Liver (tissue), 9 donors: ENCODE results near the gene C3orf70. TPM values are rescaled to one million over a fixed set of nuclear protein-coding genes. Genes with fewer than 3 reads are reported as not detected.

Experiments used
- DNase-seq: peaks from one replicate; pipeline ENCODE4 v3.0.0-alpha.2; 2017; ENCODE audit warnings: low spot score
- H3K27ac ChIP-seq, 2 donors: one replicate each; pipeline ENCODE4 v1.7.0; 2013; ENCODE audit warnings: inconsistent platforms in 2 of 2, low read length in 2 of 2, control low read depth in 1 of 2, low read depth in 1 of 2, mild to moderate bottlenecking in 1 of 2
- H3K27me3 ChIP-seq, 4 donors: one replicate each; pipeline versions ENCODE4 v1.6.1 to v1.7.0; 2013; ENCODE audit warnings: low read length in 3 of 4, inconsistent platforms in 1 of 4, mild to moderate bottlenecking in 1 of 4, moderate library complexity in 1 of 4; ENCODE audit not compliant: control insufficient read depth in 4 of 4, insufficient read depth in 4 of 4
- H3K36me3 ChIP-seq, 4 donors: one replicate each; pipeline versions ENCODE4 v1.6.1 to v1.7.0; 2013; ENCODE audit warnings: low read length in 3 of 4, mild to moderate bottlenecking in 3 of 4, low read depth in 1 of 4, moderate library complexity in 1 of 4; ENCODE audit not compliant: control insufficient read depth in 4 of 4, insufficient read depth in 3 of 4
- H3K4me1 ChIP-seq, 4 donors: one replicate each; pipeline versions ENCODE4 v1.6.1 to v1.7.0; 2013; ENCODE audit warnings: low read length in 3 of 4, mild to moderate bottlenecking in 3 of 4, moderate library complexity in 1 of 4; ENCODE audit not compliant: control insufficient read depth in 4 of 4, insufficient read depth in 4 of 4
- H3K4me3 ChIP-seq, 3 donors: one replicate each; pipeline versions ENCODE4 v1.6.1 to v1.7.0; 2013; ENCODE audit warnings: low read length in 3 of 3, control low read depth in 1 of 3, low read depth in 1 of 3, mild to moderate bottlenecking in 1 of 3
- H3K9ac ChIP-seq, 2 donors: one replicate each; pipeline ENCODE4 v1.7.0; 2013; ENCODE audit warnings: low read length in 2 of 2, mild to moderate bottlenecking in 2 of 2, moderate library complexity in 2 of 2, control low read depth in 1 of 2, low read depth in 1 of 2
- H3K9me3 ChIP-seq, 4 donors: one replicate each; pipeline versions ENCODE4 v1.6.1 to v1.7.0; 2013; ENCODE audit warnings: low read length in 3 of 4; ENCODE audit not compliant: control insufficient read depth in 4 of 4
- ATF3 ChIP-seq: IDR thresholded peaks from 2 replicates; pipeline ENCODE4 v1.6.1; 2016; ENCODE audit warnings: antibody characterized with exemption
- FOXA1 ChIP-seq: IDR thresholded peaks from 2 replicates; pipeline ENCODE4 v1.6.1; 2016; ENCODE audit warnings: antibody characterized with exemption
- FOXA2 ChIP-seq: IDR thresholded peaks from 2 replicates; pipeline ENCODE4 v1.6.1; 2016; ENCODE audit warnings: antibody characterized with exemption
- GABPA ChIP-seq, 2 donors: IDR thresholded peaks in 1 of 2; conservative IDR thresholded peaks in 1 of 2; 2 replicates each; pipeline ENCODE4 v1.6.1; 2016; ENCODE audit warnings: antibody characterized with exemption in 2 of 2, mild to moderate bottlenecking in 1 of 2, moderate library complexity in 1 of 2
- HNF4A ChIP-seq, 2 donors: conservative IDR thresholded peaks; 2 replicates each; pipeline ENCODE4 v1.6.1; 2016; ENCODE audit warnings: antibody characterized with exemption in 2 of 2, mild to moderate bottlenecking in 2 of 2
- HNF4G ChIP-seq: IDR thresholded peaks from 2 replicates; pipeline ENCODE4 v1.6.1; 2016; ENCODE audit warnings: antibody characterized with exemption
- JUND ChIP-seq, 2 donors: IDR thresholded peaks; 2 replicates each; pipeline ENCODE4 v1.6.1; 2016; ENCODE audit warnings: antibody characterized with exemption in 2 of 2
- NR2F2 ChIP-seq: IDR thresholded peaks from 2 replicates; pipeline ENCODE4 v1.6.1; 2016; ENCODE audit warnings: antibody characterized with exemption
- RAD21 ChIP-seq, 2 donors: IDR thresholded peaks; 2 replicates each; pipeline ENCODE4 v1.6.1; 2016; ENCODE audit warnings: antibody characterized with exemption in 2 of 2, mild to moderate bottlenecking in 2 of 2
- RXRA ChIP-seq, 2 donors: IDR thresholded peaks; 2 replicates each; pipeline ENCODE4 v1.6.1; 2017 to 2018; ENCODE audit warnings: antibody characterized with exemption in 2 of 2, mild to moderate bottlenecking in 1 of 2
- SP1 ChIP-seq: IDR thresholded peaks from 2 replicates; pipeline ENCODE4 v1.6.1; 2018; ENCODE audit warnings: antibody characterized with exemption, mild to moderate bottlenecking
- TAF1 ChIP-seq: conservative IDR thresholded peaks from 2 replicates; pipeline ENCODE4 v1.6.1; 2016; ENCODE audit warnings: antibody characterized with exemption, mild to moderate bottlenecking
- YY1 ChIP-seq: IDR thresholded peaks from 2 replicates; pipeline ENCODE4 v1.6.1; 2016; ENCODE audit warnings: antibody characterized with exemption, mild to moderate bottlenecking
- WGBS: extraction: QIAGEN DNeasy Blood & Tissue Kit; methylation state at CpG from one replicate; pipeline ENCODE4 v1.1.7; 2013; 5-methylcytosine and 5-hydroxymethylcytosine counted together
- polyA plus RNA-seq, 2 donors: library from polyadenylated mRNA; stranded (reverse) in 1 of 2; unstranded in 1 of 2; fragments of 200-250 nt in 1 of 2; fragments of >200 nt in 1 of 2; fragmentation: Nextera tagmentation in 1 of 2; extraction: Ambion mirVana in 1 of 2; gene quantifications; one replicate each; pipeline versions ENCODE4 v1.2.1 to v1.2.3, GENCODE V29; 2013 to 2015
- total RNA-seq, 2 donors: library from RNA; depleted of rRNA; stranded (reverse); fragments of >200 nt; gene quantifications; one replicate each; pipeline ENCODE4 v1.2.3, GENCODE V29; 2014
- TF ChIP-seq, protein P1 (sequence below): IDR thresholded peaks from 2 replicates; pipeline ENCODE4 v1.6.1; 2016; ENCODE audit warnings: antibody characterized with exemption, mild to moderate bottlenecking
- TF ChIP-seq, protein P2 (sequence below): IDR thresholded peaks from 2 replicates; pipeline ENCODE4 v1.6.1; 2016; ENCODE audit warnings: antibody characterized with exemption
- TF ChIP-seq, protein P3 (sequence below): fragments of 150-350 bp; IDR thresholded peaks from 2 replicates; pipeline ENCODE4 v1.5.1; 2017; ENCODE audit warnings: improper control_type of control experiment, low read depth, low read length; ENCODE audit not compliant: missing input control
- TF ChIP-seq, protein P4 (sequence below): IDR thresholded peaks from 2 replicates; pipeline ENCODE4 v1.6.1; 2016; ENCODE audit warnings: antibody characterized with exemption
- donor health status: healthy.
- donor health status: healthy.
- donor health status: healthy.
- donor health status: healthy.
- donor health status: healthy.

Gene C3orf70
- total and polyA plus RNA-seq, 4 donors: 0.15 to 0.79 (median 0.41) TPM

GRCh38 chr3:185131602-185132256 lies 21.1 kb downstream of the C3orf70 start (continued):
- TF ChIP-seq, protein P1, sequence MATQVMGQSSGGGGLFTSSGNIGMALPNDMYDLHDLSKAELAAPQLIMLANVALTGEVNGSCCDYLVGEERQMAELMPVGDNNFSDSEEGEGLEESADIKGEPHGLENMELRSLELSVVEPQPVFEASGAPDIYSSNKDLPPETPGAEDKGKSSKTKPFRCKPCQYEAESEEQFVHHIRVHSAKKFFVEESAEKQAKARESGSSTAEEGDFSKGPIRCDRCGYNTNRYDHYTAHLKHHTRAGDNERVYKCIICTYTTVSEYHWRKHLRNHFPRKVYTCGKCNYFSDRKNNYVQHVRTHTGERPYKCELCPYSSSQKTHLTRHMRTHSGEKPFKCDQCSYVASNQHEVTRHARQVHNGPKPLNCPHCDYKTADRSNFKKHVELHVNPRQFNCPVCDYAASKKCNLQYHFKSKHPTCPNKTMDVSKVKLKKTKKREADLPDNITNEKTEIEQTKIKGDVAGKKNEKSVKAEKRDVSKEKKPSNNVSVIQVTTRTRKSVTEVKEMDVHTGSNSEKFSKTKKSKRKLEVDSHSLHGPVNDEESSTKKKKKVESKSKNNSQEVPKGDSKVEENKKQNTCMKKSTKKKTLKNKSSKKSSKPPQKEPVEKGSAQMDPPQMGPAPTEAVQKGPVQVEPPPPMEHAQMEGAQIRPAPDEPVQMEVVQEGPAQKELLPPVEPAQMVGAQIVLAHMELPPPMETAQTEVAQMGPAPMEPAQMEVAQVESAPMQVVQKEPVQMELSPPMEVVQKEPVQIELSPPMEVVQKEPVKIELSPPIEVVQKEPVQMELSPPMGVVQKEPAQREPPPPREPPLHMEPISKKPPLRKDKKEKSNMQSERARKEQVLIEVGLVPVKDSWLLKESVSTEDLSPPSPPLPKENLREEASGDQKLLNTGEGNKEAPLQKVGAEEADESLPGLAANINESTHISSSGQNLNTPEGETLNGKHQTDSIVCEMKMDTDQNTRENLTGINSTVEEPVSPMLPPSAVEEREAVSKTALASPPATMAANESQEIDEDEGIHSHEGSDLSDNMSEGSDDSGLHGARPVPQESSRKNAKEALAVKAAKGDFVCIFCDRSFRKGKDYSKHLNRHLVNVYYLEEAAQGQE: no peak
- no peak for TF ChIP-seq HNF4G
- no peak for TF ChIP-seq YY1
- no peak for TF ChIP-seq FOXA2

- Histone ChIP-seq H3K4me3 (no peak overlapping the region), H3K36me3 (no peaks in the 10 kb centered on the region), H3K27ac (no peak overlapping the region), H3K4me1 (peaks cover 0 to 10% (median 4%) of the 10 kb centered on the region in 4 donors), H3K9me3 (no peaks in the 10 kb centered on the region), H3K27me3 (no peaks in the 10 kb centered on the region), H3K9ac (no peak overlapping the region)
- no peak for DNase-seq
- TF ChIP-seq RAD21 (IDR thresholded peaks at IDR 0.05): no peak
- no peak for TF ChIP-seq GABPA (IDR thresholded peaks at IDR 0.05 in 1 of 2, conservative IDR thresholded peaks at IDR 0.05 in 1 of 2)
- no peak for TF ChIP-seq RXRA (IDR thresholded peaks at IDR 0.05)
- TF ChIP-seq NR2F2: no peak
- WGBS: 94% methylated on average over 2 of the region's 2 CpGs
Observed at GRCh38 chr3:185129083-185129482, 23.8 kb downstream of the C3orf70 start.

- H3K4me3 ChIP-seq: no peak overlapping the region
- no peak overlapping the region for H3K27ac ChIP-seq
- WGBS: 91% methylated on average over 3 of the region's 3 CpGs
- H3K9ac ChIP-seq: no peak overlapping the region
- H3K9me3 ChIP-seq: no peaks in the 10 kb centered on the region
- H3K4me1 ChIP-seq: peaks cover 0 to under 1% (median 0%) of the 10 kb centered on the region in 4 donors
- H3K27me3 ChIP-seq: no peaks in the 10 kb centered on the region
- H3K36me3 ChIP-seq: no peaks in the 10 kb centered on the region
- DNase-seq: no peak
- no peak for TF ChIP-seq GABPA (IDR thresholded peaks at IDR 0.05 in 1 of 2, conservative IDR thresholded peaks at IDR 0.05 in 1 of 2)
- TF ChIP-seq FOXA2: no peak
- no peak for TF ChIP-seq NR2F2
- no peak for TF ChIP-seq HNF4A (conservative IDR thresholded peaks at IDR 0.05)
- TF ChIP-seq JUND (IDR thresholded peaks at IDR 0.05): no peak
- TF ChIP-seq FOXA1: no peak
- no peak for TF ChIP-seq YY1
- TF ChIP-seq, protein P2, sequence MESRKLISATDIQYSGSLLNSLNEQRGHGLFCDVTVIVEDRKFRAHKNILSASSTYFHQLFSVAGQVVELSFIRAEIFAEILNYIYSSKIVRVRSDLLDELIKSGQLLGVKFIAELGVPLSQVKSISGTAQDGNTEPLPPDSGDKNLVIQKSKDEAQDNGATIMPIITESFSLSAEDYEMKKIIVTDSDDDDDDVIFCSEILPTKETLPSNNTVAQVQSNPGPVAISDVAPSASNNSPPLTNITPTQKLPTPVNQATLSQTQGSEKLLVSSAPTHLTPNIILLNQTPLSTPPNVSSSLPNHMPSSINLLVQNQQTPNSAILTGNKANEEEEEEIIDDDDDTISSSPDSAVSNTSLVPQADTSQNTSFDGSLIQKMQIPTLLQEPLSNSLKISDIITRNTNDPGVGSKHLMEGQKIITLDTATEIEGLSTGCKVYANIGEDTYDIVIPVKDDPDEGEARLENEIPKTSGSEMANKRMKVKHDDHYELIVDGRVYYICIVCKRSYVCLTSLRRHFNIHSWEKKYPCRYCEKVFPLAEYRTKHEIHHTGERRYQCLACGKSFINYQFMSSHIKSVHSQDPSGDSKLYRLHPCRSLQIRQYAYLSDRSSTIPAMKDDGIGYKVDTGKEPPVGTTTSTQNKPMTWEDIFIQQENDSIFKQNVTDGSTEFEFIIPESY: no peak
- TF ChIP-seq, protein P3, sequence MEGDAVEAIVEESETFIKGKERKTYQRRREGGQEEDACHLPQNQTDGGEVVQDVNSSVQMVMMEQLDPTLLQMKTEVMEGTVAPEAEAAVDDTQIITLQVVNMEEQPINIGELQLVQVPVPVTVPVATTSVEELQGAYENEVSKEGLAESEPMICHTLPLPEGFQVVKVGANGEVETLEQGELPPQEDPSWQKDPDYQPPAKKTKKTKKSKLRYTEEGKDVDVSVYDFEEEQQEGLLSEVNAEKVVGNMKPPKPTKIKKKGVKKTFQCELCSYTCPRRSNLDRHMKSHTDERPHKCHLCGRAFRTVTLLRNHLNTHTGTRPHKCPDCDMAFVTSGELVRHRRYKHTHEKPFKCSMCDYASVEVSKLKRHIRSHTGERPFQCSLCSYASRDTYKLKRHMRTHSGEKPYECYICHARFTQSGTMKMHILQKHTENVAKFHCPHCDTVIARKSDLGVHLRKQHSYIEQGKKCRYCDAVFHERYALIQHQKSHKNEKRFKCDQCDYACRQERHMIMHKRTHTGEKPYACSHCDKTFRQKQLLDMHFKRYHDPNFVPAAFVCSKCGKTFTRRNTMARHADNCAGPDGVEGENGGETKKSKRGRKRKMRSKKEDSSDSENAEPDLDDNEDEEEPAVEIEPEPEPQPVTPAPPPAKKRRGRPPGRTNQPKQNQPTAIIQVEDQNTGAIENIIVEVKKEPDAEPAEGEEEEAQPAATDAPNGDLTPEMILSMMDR: no peak
- TF ChIP-seq ATF3: no peak
- TF ChIP-seq RAD21 (IDR thresholded peaks at IDR 0.05): no peak
- TF ChIP-seq, protein P4, sequence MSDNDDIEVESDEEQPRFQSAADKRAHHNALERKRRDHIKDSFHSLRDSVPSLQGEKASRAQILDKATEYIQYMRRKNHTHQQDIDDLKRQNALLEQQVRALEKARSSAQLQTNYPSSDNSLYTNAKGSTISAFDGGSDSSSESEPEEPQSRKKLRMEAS: no peak
- TF ChIP-seq SP1: no peak
- TF ChIP-seq HNF4G: no peak
- no peak for TF ChIP-seq RXRA (IDR thresholded peaks at IDR 0.05)
- no peak for TF ChIP-seq TAF1
- TF ChIP-seq, protein P1: no peak
Observed at GRCh38 chr3:185126201-185126600, 26.7 kb downstream of the C3orf70 start.
